HG02970 (cell line): ENCODE measurements around the gene TBCB.
"Not testable (repeated sequence)": the region's sequence is repeated elsewhere in the genome, so short reads cannot be mapped to it uniquely, and the experiment has no call there.

Experiments
- ATAC-seq: cut with Tn5 transposase; IDR thresholded peaks from one replicate; pipeline ENCODE4 v1.9.1; 2021; ENCODE audit warnings: mild to moderate bottlenecking, moderate library complexity, moderate number of reproducible peaks; ENCODE audit not compliant: unreplicated experiment, low FRiP score

TBCB gene

GRCh38 chr19:36160821-36161596 is 45.7 kb downstream of the TBCB start:
- no peak for ATAC-seq

- ATAC-seq = no peak
Observed at GRCh38 chr19:36163813-36164212, 48.5 kb downstream of the TBCB start.

- ATAC-seq = no peak
Observed at GRCh38 chr19:36169084-36169760, 54.0 kb downstream of the TBCB start.

- ATAC-seq = no peak
Observed at GRCh38 chr19:36172852-36173251, 57.6 kb downstream of the TBCB start.

- ATAC-seq = not testable (repeated sequence)
Observed at GRCh38 chr19:36173846-36174245, 58.6 kb downstream of the TBCB start.
